ENCODE results near the gene ACTL7B.
"Not testable (repeated sequence)": the region's sequence is repeated elsewhere in the genome, so short reads cannot be mapped to it uniquely, and the experiment has no call there.

The ACTL7B gene

GRCh38 chr9:108859459-108860114 is 3.8 kb upstream of the ACTL7B start:
- Histone ChIP-seq H3K36me3 (ENCODE audit: control insufficient read depth, insufficient read depth, low read length) (no peaks in the 10 kb centered on the region), H3K4me1 (ENCODE audit: control insufficient read depth, insufficient read depth, low read length) (no peaks in the 10 kb centered on the region), H3K27ac (ENCODE audit: insufficient read depth, low read depth, low read length, poor library complexity, severe bottlenecking) (no peak overlapping the region), H3K9me3 (ENCODE audit: control insufficient read depth, low read length) (no peaks in the 10 kb centered on the region), H3K4me3 (ENCODE audit: insufficient read depth, low read depth, low read length) (no peak overlapping the region), H3K27me3 (ENCODE audit: control insufficient read depth, insufficient read depth, low read length, poor library complexity, severe bottlenecking) (no peaks in the 10 kb centered on the region)
- WGBS, 2 experiments = 78 to 91% methylated on average over 1 to 3 of the region's 3 CpGs

GRCh38 chr9:108857572-108857971 is 1.8 kb upstream of the ACTL7B start:
- Histone ChIP-seq H3K36me3 (ENCODE audit: control insufficient read depth, insufficient read depth, low read length) (no peaks in the 10 kb centered on the region), H3K4me1 (ENCODE audit: control insufficient read depth, insufficient read depth, low read length) (no peaks in the 10 kb centered on the region), H3K9me3 (ENCODE audit: control insufficient read depth, low read length) (no peaks in the 10 kb centered on the region), H3K4me3 (ENCODE audit: insufficient read depth, low read depth, low read length) (no peak overlapping the region), H3K27ac (ENCODE audit: insufficient read depth, low read depth, low read length, poor library complexity, severe bottlenecking) (no peak overlapping the region), H3K27me3 (ENCODE audit: control insufficient read depth, insufficient read depth, low read length, poor library complexity, severe bottlenecking) (no peaks in the 10 kb centered on the region)
- 94 to 96% methylated on average over 6 of the region's 6 CpGs for WGBS, 2 experiments

- 93 to 97% methylated on average over 25 of the region's 25 CpGs for WGBS, 2 experiments
- no peaks in the 10 kb centered on the region for H3K36me3 ChIP-seq (ENCODE audit: control insufficient read depth, insufficient read depth, low read length)
These were observed 278 bp downstream of the ACTL7B start for GRCh38 chr9:108855529-108855886.

GRCh38 chr9:108854641-108855528 is 901 bp downstream of the ACTL7B start:
- peaks cover 3% of the 10 kb centered on the region for H3K4me1 ChIP-seq (ENCODE audit: control insufficient read depth, insufficient read depth, low read length)
- no peaks in the 10 kb centered on the region for H3K27me3 ChIP-seq (ENCODE audit: control insufficient read depth, insufficient read depth, low read length, poor library complexity, severe bottlenecking)
- no peak overlapping the region for H3K4me3 ChIP-seq (ENCODE audit: insufficient read depth, low read depth, low read length)
- 96% methylated on average over 59 of the region's 59 CpGs for WGBS, 2 experiments
- no peaks in the 10 kb centered on the region for H3K9me3 ChIP-seq (ENCODE audit: control insufficient read depth, low read length)
- H3K36me3 ChIP-seq (ENCODE audit: control insufficient read depth, insufficient read depth, low read length) = no peaks in the 10 kb centered on the region
- no peak overlapping the region for H3K27ac ChIP-seq (ENCODE audit: insufficient read depth, low read depth, low read length, poor library complexity, severe bottlenecking)

More at GRCh38 chr9:108855529-108855886, 278 bp downstream of the ACTL7B start:
- Histone ChIP-seq H3K9me3 (ENCODE audit: control insufficient read depth, low read length) (no peaks in the 10 kb centered on the region), H3K4me1 (ENCODE audit: control insufficient read depth, insufficient read depth, low read length) (peaks cover 3% of the 10 kb centered on the region), H3K27me3 (ENCODE audit: control insufficient read depth, insufficient read depth, low read length, poor library complexity, severe bottlenecking) (no peaks in the 10 kb centered on the region), H3K4me3 (ENCODE audit: insufficient read depth, low read depth, low read length) (no peak overlapping the region), H3K27ac (ENCODE audit: insufficient read depth, low read depth, low read length, poor library complexity, severe bottlenecking) (no peak overlapping the region)

GRCh38 chr9:108854094-108854493 is 1.7 kb downstream of the ACTL7B start:
- no peaks in the 10 kb centered on the region for H3K27me3 ChIP-seq (ENCODE audit: control insufficient read depth, insufficient read depth, low read length, poor library complexity, severe bottlenecking)
- no peaks in the 10 kb centered on the region for H3K36me3 ChIP-seq (ENCODE audit: control insufficient read depth, insufficient read depth, low read length)
- H3K4me1 ChIP-seq (ENCODE audit: control insufficient read depth, insufficient read depth, low read length) = peaks cover 3% of the 10 kb centered on the region
- WGBS, 2 experiments = 84 to 94% methylated on average over 3 of the region's 3 CpGs
- H3K4me3 ChIP-seq (ENCODE audit: insufficient read depth, low read depth, low read length) = no peak overlapping the region
- H3K27ac ChIP-seq (ENCODE audit: insufficient read depth, low read depth, low read length, poor library complexity, severe bottlenecking) = no peak overlapping the region
- H3K9me3 ChIP-seq (ENCODE audit: control insufficient read depth, low read length) = no peaks in the 10 kb centered on the region

- WGBS, 2 experiments = 68 to 82% methylated on average over 1 of the region's 1 CpG
- H3K4me3 ChIP-seq (ENCODE audit: insufficient read depth, low read depth, low read length) = no peak overlapping the region
- no peaks in the 10 kb centered on the region for H3K27me3 ChIP-seq (ENCODE audit: control insufficient read depth, insufficient read depth, low read length, poor library complexity, severe bottlenecking)
- no peak overlapping the region for H3K27ac ChIP-seq (ENCODE audit: insufficient read depth, low read depth, low read length, poor library complexity, severe bottlenecking)
- H3K4me1 ChIP-seq (ENCODE audit: control insufficient read depth, insufficient read depth, low read length) = peaks cover 3% of the 10 kb centered on the region
- no peaks in the 10 kb centered on the region for H3K9me3 ChIP-seq (ENCODE audit: control insufficient read depth, low read length)
- no peaks in the 10 kb centered on the region for H3K36me3 ChIP-seq (ENCODE audit: control insufficient read depth, insufficient read depth, low read length)
These were observed 3.7 kb downstream of the ACTL7B start for GRCh38 chr9:108852079-108852478.

GRCh38 chr9:108851138-108851537 is 4.6 kb downstream of the ACTL7B start:
- no peaks in the 10 kb centered on the region for H3K27me3 ChIP-seq (ENCODE audit: control insufficient read depth, insufficient read depth, low read length, poor library complexity, severe bottlenecking)
- H3K9me3 ChIP-seq (ENCODE audit: control insufficient read depth, low read length) = no peaks in the 10 kb centered on the region
- no peaks in the 10 kb centered on the region for H3K36me3 ChIP-seq (ENCODE audit: control insufficient read depth, insufficient read depth, low read length)
- 95 to 97% methylated on average over 3 of the region's 3 CpGs for WGBS, 2 experiments
- no peak overlapping the region for H3K27ac ChIP-seq (ENCODE audit: insufficient read depth, low read depth, low read length, poor library complexity, severe bottlenecking)
- H3K4me1 ChIP-seq (ENCODE audit: control insufficient read depth, insufficient read depth, low read length) = peaks cover 3% of the 10 kb centered on the region
- no peak overlapping the region for H3K4me3 ChIP-seq (ENCODE audit: insufficient read depth, low read depth, low read length)

- Histone ChIP-seq H3K4me3 (ENCODE audit: insufficient read depth, low read depth, low read length) (no peak overlapping the region), H3K4me1 (ENCODE audit: control insufficient read depth, insufficient read depth, low read length) (peaks cover 3% of the 10 kb centered on the region), H3K27me3 (ENCODE audit: control insufficient read depth, insufficient read depth, low read length, poor library complexity, severe bottlenecking) (no peaks in the 10 kb centered on the region), H3K36me3 (ENCODE audit: control insufficient read depth, insufficient read depth, low read length) (no peaks in the 10 kb centered on the region), H3K27ac (ENCODE audit: insufficient read depth, low read depth, low read length, poor library complexity, severe bottlenecking) (no peak overlapping the region), H3K9me3 (ENCODE audit: control insufficient read depth, low read length) (no peaks in the 10 kb centered on the region)
- 88 to 97% methylated on average over 1 to 3 of the region's 3 CpGs for WGBS, 2 experiments
These were observed 5.4 kb downstream of the ACTL7B start for GRCh38 chr9:108850293-108850897.

GRCh38 chr9:108848296-108848695 is 7.5 kb downstream of the ACTL7B start:
- not testable (repeated sequence) for H3K27ac ChIP-seq (ENCODE audit: insufficient read depth, low read depth, low read length, poor library complexity, severe bottlenecking); H3K4me1 ChIP-seq (ENCODE audit: control insufficient read depth, insufficient read depth, low read length); H3K4me3 ChIP-seq (ENCODE audit: insufficient read depth, low read depth, low read length); H3K36me3 ChIP-seq (ENCODE audit: control insufficient read depth, insufficient read depth, low read length); H3K27me3 ChIP-seq (ENCODE audit: control insufficient read depth, insufficient read depth, low read length, poor library complexity, severe bottlenecking); H3K9me3 ChIP-seq (ENCODE audit: control insufficient read depth, low read length)
- 92 to 95% methylated on average over 8 of the region's 8 CpGs for WGBS, 2 experiments

GRCh38 chr9:108845947-108846346 is 9.8 kb downstream of the ACTL7B start:
- Histone ChIP-seq H3K4me3 (ENCODE audit: insufficient read depth, low read depth, low read length) (no peak overlapping the region), H3K9me3 (ENCODE audit: control insufficient read depth, low read length) (no peaks in the 10 kb centered on the region), H3K27ac (ENCODE audit: insufficient read depth, low read depth, low read length, poor library complexity, severe bottlenecking) (no peak overlapping the region), H3K36me3 (ENCODE audit: control insufficient read depth, insufficient read depth, low read length) (no peaks in the 10 kb centered on the region), H3K27me3 (ENCODE audit: control insufficient read depth, insufficient read depth, low read length, poor library complexity, severe bottlenecking) (no peaks in the 10 kb centered on the region), H3K4me1 (ENCODE audit: control insufficient read depth, insufficient read depth, low read length) (no peaks in the 10 kb centered on the region)
- no CpG with 5 or more reads among the region's 2 CpGs for WGBS, 2 experiments

All from ectodermal cell (in vitro differentiated cells).